Trophoblast cell (in vitro differentiated cells and primary cell): ENCODE measurements around the gene ATP6V0A1.
A peak's percentile ranks its signal among the peaks of the same experiment; 100 is the strongest.

Experiments
- DNase-seq, 2 donors: peaks; one replicate each; pipeline ENCODE4 v3.0.0-alpha.2; 2016
- H2AFZ ChIP-seq: 2 replicates; pipeline ENCODE4 v1.6.1; 2013; ENCODE audit warnings: low read length, moderate library complexity, mild to moderate bottlenecking; ENCODE audit not compliant: insufficient read depth, poor library complexity
- H2AK5ac ChIP-seq: 2 replicates; pipeline ENCODE4 v1.6.1; 2013; ENCODE audit warnings: mild to moderate bottlenecking, low read length
- H2BK120ac ChIP-seq: 2 replicates; pipeline ENCODE4 v1.6.1; 2013; ENCODE audit warnings: low read length, mild to moderate bottlenecking, moderate library complexity; ENCODE audit not compliant: insufficient read depth, poor library complexity
- H2BK12ac ChIP-seq: 2 replicates; pipeline ENCODE4 v1.6.1; 2013; ENCODE audit warnings: mild to moderate bottlenecking, low read length, moderate library complexity
- H2BK5ac ChIP-seq: 2 replicates; pipeline ENCODE4 v1.6.1; 2013; ENCODE audit warnings: low read length, low read depth, moderate library complexity, mild to moderate bottlenecking; ENCODE audit not compliant: poor library complexity
- H3K14ac ChIP-seq: 2 replicates; pipeline ENCODE4 v1.6.1; 2013; ENCODE audit warnings: mild to moderate bottlenecking, low read length
- H3K18ac ChIP-seq: 2 replicates; pipeline ENCODE4 v1.6.1; 2013; ENCODE audit warnings: mild to moderate bottlenecking, low read length
- H3K23ac ChIP-seq: 2 replicates; pipeline ENCODE4 v1.6.1; 2013; ENCODE audit warnings: low read length
- H3K27ac ChIP-seq: 2 replicates; pipeline ENCODE4 v1.5.1; 2013; ENCODE audit warnings: low read depth, mild to moderate bottlenecking, inconsistent platforms, low read length, moderate library complexity
- H3K27me3 ChIP-seq: 2 replicates; pipeline ENCODE4 v1.6.1; 2013; ENCODE audit warnings: inconsistent platforms, mild to moderate bottlenecking, low read length, moderate library complexity; ENCODE audit not compliant: insufficient read depth
- H3K36me3 ChIP-seq, 2 experiments: 1 replicate in 1 of 2; 2 replicates in 1 of 2; pipeline ENCODE4 v1.6.1; 2013; ENCODE audit warnings: low read length in 2 of 2, mild to moderate bottlenecking in 2 of 2, moderate library complexity in 1 of 2; ENCODE audit not compliant: insufficient read depth in 2 of 2, control insufficient read depth in 1 of 2
- H3K4ac ChIP-seq: 2 replicates; pipeline ENCODE4 v1.6.1; 2013; ENCODE audit warnings: low read depth, mild to moderate bottlenecking, low read length, moderate library complexity
- H3K4me1 ChIP-seq, 2 experiments: 1 replicate in 1 of 2; 2 replicates in 1 of 2; pipeline ENCODE4 v1.6.1; 2013; ENCODE audit warnings: low read length in 2 of 2, mild to moderate bottlenecking in 2 of 2, moderate library complexity in 1 of 2; ENCODE audit not compliant: insufficient read depth in 2 of 2, control insufficient read depth in 1 of 2
- H3K4me2 ChIP-seq: 2 replicates; pipeline ENCODE4 v1.6.1; 2013; ENCODE audit warnings: inconsistent platforms, mild to moderate bottlenecking, low read length, moderate library complexity
- H3K4me3 ChIP-seq: 2 replicates; pipeline ENCODE4 v1.5.1; 2013; ENCODE audit warnings: mild to moderate bottlenecking, low read depth, low read length, inconsistent platforms
- H3K79me1 ChIP-seq: one replicate; pipeline ENCODE4 v1.6.1; 2013; ENCODE audit warnings: low read length
- H3K79me2 ChIP-seq: 2 replicates; pipeline ENCODE4 v1.6.1; 2013; ENCODE audit warnings: low read length, mild to moderate bottlenecking; ENCODE audit not compliant: control insufficient read depth, insufficient read depth, poor library complexity
- H3K9ac ChIP-seq: 2 replicates; pipeline ENCODE4 v1.6.1; 2013; ENCODE audit warnings: mild to moderate bottlenecking, low read length
- H3K9me3 ChIP-seq: 2 replicates; pipeline ENCODE4 v1.6.1; 2013; ENCODE audit warnings: low read depth, mild to moderate bottlenecking, control low read depth, inconsistent platforms, low read length; ENCODE audit not compliant: insufficient read depth
- H4K12ac ChIP-seq: 2 replicates; pipeline ENCODE4 v1.6.1; 2013; ENCODE audit warnings: low read depth, mild to moderate bottlenecking, low read length, moderate library complexity
- H4K8ac ChIP-seq: 2 replicates; pipeline ENCODE4 v1.6.1; 2013; ENCODE audit warnings: low read depth, mild to moderate bottlenecking, low read length, moderate library complexity
- H4K91ac ChIP-seq: one replicate; pipeline ENCODE4 v1.6.1; 2013; ENCODE audit warnings: low read depth, mild to moderate bottlenecking, low read length, moderate library complexity
- WGBS: extraction: QIAGEN DNeasy Blood & Tissue Kit; methylation state at CpG from one replicate; pipeline ENCODE4 v1.1.7; 2013; ENCODE audit warnings: missing lambda C conversion rate; ENCODE audit not compliant: insufficient read length, insufficient coverage; ENCODE audit errors: extremely low coverage; 5-methylcytosine and 5-hydroxymethylcytosine counted together

ATP6V0A1 gene

DNA sequence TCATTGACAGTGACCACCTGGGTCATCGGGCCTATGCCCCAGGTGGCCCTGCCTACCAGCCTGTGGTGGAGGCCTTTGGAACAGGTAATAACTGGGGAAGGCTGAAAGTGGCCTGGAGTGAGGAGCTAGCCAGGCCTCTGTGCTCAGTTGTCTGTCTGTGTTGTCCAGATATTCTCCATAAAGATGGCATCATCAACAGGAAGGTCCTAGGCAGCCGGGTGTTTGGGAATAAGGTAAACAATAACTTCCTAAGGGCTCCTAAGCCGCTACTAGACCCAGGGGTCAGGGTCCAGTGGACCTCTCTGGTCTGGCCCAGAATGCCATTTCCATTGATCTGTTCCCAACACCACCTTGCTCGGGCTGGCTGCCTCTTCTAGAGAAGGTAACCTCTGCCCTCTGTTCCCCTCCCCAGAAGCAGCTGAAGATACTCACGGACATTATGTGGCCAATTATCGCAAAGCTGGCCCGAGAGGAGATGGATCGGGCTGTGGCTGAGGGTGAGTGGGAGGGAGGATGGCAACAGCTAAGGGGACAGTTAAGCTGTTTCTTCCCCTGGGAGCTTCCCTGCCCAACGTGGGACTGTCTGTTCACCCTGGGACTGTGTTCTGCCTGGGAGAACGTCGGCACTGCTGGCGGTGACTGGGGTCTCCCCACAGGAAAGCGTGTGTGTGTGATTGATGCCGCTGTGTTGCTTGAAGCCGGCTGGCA, 106.3 kb downstream of the ATP6V0A1 start:
- no peaks in the 10 kb centered on the region for H3K27me3 ChIP-seq

GRCh38 chr17:42565523-42566214, 107.0 kb downstream of the ATP6V0A1 start:
- Histone ChIP-seq H3K4ac (no peak overlapping the region), H4K91ac (no peak overlapping the region), H3K9ac (no peak overlapping the region), H3K79me2 (peaks cover 12% of the 10 kb centered on the region), H3K14ac (no peak overlapping the region), H3K4me2 (no peak overlapping the region), H3K23ac (no peak overlapping the region), H3K27me3 (no peaks in the 10 kb centered on the region), H2BK120ac (no peak overlapping the region), H2AFZ (no peak overlapping the region), H3K4me1 (peaks cover 14 to 16% of the 10 kb centered on the region in 2 experiments), H3K27ac (no peak overlapping the region), H3K4me3 (no peak overlapping the region), H3K79me1 (peaks cover 15% of the 10 kb centered on the region), H4K12ac (no peak overlapping the region), H3K18ac (no peak overlapping the region), H2BK12ac (no peak overlapping the region), H2BK5ac (no peak overlapping the region), H2AK5ac (no peak overlapping the region), H3K9me3 (no peaks in the 10 kb centered on the region), H4K8ac (no peak overlapping the region), H3K36me3 (peaks cover 47 to 49% of the 10 kb centered on the region in 2 experiments)
- WGBS, result no CpG with 5 or more reads among the region's 16 CpGs
- no peak for DNase-seq

More for the DNA sequence above, 106.3 kb downstream of the ATP6V0A1 start:
- Histone ChIP-seq H3K23ac (no peak overlapping the region), H3K4me3 (no peak overlapping the region), H3K4ac (no peak overlapping the region), H3K18ac (no peak overlapping the region), H3K14ac (no peak overlapping the region), H4K91ac (no peak overlapping the region), H3K9ac (no peak overlapping the region), H3K27ac (no peak overlapping the region), H3K4me2 (no peak overlapping the region), H4K12ac (no peak overlapping the region), H2BK120ac (no peak overlapping the region), H3K79me1 (peaks cover 15% of the 10 kb centered on the region), H2AK5ac (no peak overlapping the region), H3K9me3 (no peaks in the 10 kb centered on the region), H3K79me2 (peaks cover 12% of the 10 kb centered on the region), H2BK5ac (no peak overlapping the region), H2AFZ (no peak overlapping the region), H3K4me1 (peaks cover 14 to 16% of the 10 kb centered on the region in 2 experiments), H3K36me3 (peaks cover 43 to 46% of the 10 kb centered on the region in 2 experiments), H4K8ac (no peak overlapping the region), H2BK12ac (no peak overlapping the region)
- WGBS, result no CpG with 5 or more reads among the region's 15 CpGs
- DNase-seq, result no peak

DNA sequence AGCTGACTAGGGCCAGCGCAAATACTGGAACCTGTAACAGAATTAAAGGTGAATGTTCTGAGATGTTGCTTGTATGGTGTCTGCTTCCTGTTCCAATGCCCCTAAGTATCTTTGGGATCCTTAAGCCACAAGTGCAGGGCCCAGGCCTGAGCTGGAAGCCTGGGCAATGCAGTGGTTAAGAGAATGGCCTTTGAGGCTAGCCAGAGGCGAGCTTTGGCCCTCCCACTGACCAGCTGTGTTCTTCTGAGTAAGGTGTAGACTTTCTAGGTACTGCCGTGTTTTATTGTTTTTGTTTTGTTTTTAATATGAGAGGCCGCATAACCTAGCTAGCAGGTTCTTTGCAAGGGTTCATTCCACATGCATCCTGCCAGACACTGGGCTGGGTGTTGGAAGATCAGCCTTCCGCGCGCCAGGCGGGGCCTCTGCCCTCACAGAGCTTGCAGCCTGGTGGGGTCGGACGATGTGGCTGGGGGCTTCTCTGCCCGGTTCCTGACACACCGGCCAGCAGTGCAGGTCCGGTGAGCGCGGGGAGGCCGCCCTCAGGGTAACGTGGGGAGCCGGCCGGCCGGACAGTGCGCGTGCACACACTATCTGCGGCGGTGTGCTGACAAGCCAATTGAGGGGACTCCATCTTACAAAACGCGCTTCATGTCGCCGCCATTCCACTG, 107.7 kb downstream of the ATP6V0A1 start:
- peak overlapping the region; percentile 91 for H3K14ac ChIP-seq
- H2BK12ac ChIP-seq, result peak overlapping the region; percentile 42
- H2BK5ac ChIP-seq, result peak overlapping the region; percentile 1
- no peaks in the 10 kb centered on the region for H3K9me3 ChIP-seq
- peak overlapping the region; percentile 57 for H3K27ac ChIP-seq
- peak overlapping the region; percentile 24 for H3K9ac ChIP-seq
- peak overlapping the region; percentile 96 for H4K12ac ChIP-seq
- peaks cover 14 to 16% of the 10 kb centered on the region in 2 experiments for H3K4me1 ChIP-seq
- H3K18ac ChIP-seq, result peak overlapping the region; percentile 12
- peak overlapping the region; percentile 12 for H2BK120ac ChIP-seq
- no peak for DNase-seq
- peak overlapping the region; percentile 82 for H4K8ac ChIP-seq
- peak overlapping the region; percentile 63 for H3K4me2 ChIP-seq
- peak overlapping the region; percentile 41 for H2AFZ ChIP-seq
- WGBS, result no CpG with 5 or more reads among the region's 28 CpGs
- no peaks in the 10 kb centered on the region for H3K27me3 ChIP-seq
- H3K23ac ChIP-seq, result no peak overlapping the region
- peak overlapping the region; percentile 96 for H2AK5ac ChIP-seq
- H3K79me1 ChIP-seq, result peaks cover 15% of the 10 kb centered on the region
- peaks cover 12% of the 10 kb centered on the region for H3K79me2 ChIP-seq
- H3K4ac ChIP-seq, result peak overlapping the region; percentile 7
- H3K36me3 ChIP-seq, result peaks cover 53 to 55% of the 10 kb centered on the region in 2 experiments
- H4K91ac ChIP-seq, result peak overlapping the region; percentile 90
- H3K4me3 ChIP-seq, result peak overlapping the region; percentile 88

DNA sequence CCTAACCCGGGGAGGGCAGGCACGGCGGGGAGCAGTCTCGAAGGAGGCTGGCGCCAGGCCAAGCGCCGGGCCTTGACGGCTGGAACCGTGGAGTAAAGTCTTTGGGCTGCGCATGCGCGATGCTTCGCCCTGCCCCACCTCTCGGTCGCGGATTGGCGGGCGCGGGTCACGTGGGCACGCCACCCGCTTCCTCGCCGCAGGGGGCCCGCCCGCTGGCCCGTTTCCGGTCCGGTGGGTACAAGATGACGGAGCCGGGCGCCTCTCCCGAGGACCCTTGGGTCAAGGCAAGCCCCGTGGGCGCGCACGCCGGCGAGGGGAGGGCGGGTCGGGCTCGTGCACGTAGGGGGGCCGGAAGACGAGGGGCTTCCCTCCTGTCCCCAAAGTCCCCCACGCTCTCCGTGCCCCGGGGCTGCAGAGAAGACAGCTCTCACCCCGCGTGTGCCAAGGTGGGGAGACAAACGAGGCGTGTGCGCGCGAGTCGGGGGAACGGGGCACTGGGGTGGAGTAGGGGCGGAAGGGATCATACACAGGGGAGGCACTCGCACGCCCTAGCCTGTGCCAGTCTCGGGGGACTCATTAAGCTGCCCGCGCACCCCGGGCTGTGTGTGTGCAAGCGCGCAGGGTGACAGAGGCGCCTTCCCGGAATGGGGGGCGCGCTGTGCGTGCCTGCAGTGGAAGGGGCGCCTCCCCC, 108.3 kb downstream of the ATP6V0A1 start, which contains the start of gene MLX:
TSS of gene MLX (plus strand) at position 218 of the 691 bp plus-strand sequence. CDS start at position 243, 25 bp downstream.
- peak; percentile 93 to 97 for DNase-seq
- peak within 1 kb of the TSS; percentile 82 for H4K8ac ChIP-seq
- H3K79me2 ChIP-seq, result peaks cover 12% of the 10 kb centered on the region
- peak within 1 kb of the TSS; percentile 42 for H2BK5ac ChIP-seq
- H3K79me1 ChIP-seq, result peaks cover 11% of the 10 kb centered on the region
- H3K4me2 ChIP-seq, result peak within 1 kb of the TSS; percentile 88
- peak within 1 kb of the TSS; percentile 67 for H3K9ac ChIP-seq
- H2AK5ac ChIP-seq, result peak within 1 kb of the TSS; percentile 96
- peak within 1 kb of the TSS; percentile 96 for H4K12ac ChIP-seq
- H3K4me1 ChIP-seq, result peaks cover 13 to 14% of the 10 kb centered on the region in 2 experiments
- H3K9me3 ChIP-seq, result no peaks in the 10 kb centered on the region
- H3K4me3 ChIP-seq, result peak within 1 kb of the TSS; percentile 88
- no peak within 1 kb of the TSS for H3K23ac ChIP-seq
- peak within 1 kb of the TSS; percentile 41 for H2AFZ ChIP-seq
- H2BK120ac ChIP-seq, result peak within 1 kb of the TSS; percentile 57
- no peaks in the 10 kb centered on the region for H3K27me3 ChIP-seq
- H4K91ac ChIP-seq, result peak within 1 kb of the TSS; percentile 92
- H3K36me3 ChIP-seq, result peaks cover 59 to 61% of the 10 kb centered on the region in 2 experiments
- H3K14ac ChIP-seq, result peak within 1 kb of the TSS; percentile 91
- peak within 1 kb of the TSS; percentile 93 for H3K4ac ChIP-seq
- peak within 1 kb of the TSS; percentile 62 for H3K18ac ChIP-seq
- no CpG with 5 or more reads among the region's 72 CpGs for WGBS
- peak within 1 kb of the TSS; percentile 42 for H2BK12ac ChIP-seq
- peak within 1 kb of the TSS; percentile 57 for H3K27ac ChIP-seq
